ENCODE data around the gene S100A8.
"Not testable (repeated sequence)": the region's sequence is repeated elsewhere in the genome, so short reads cannot be mapped to it uniquely, and the experiment has no call there.

S100A8 gene

GRCh38 chr1:153430166-153430553 lies 39.3 kb upstream of the S100A8 start:
- Histone ChIP-seq H3K27ac (ENCODE audit: low read depth, low read length, severe bottlenecking) (no peak overlapping the region), H3K36me3 (ENCODE audit: control insufficient read depth, insufficient read depth, low read length) (no peaks in the 10 kb centered on the region), H3K4me3 (ENCODE audit: extremely low read depth, insufficient read depth, low read length, poor library complexity, severe bottlenecking) (no peak overlapping the region), H3K9me3 (ENCODE audit: control insufficient read depth, low read length) (no peaks in the 10 kb centered on the region), H3K4me1 (ENCODE audit: control insufficient read depth, insufficient read depth, low read length, poor library complexity, severe bottlenecking) (no peaks in the 10 kb centered on the region)
- WGBS, 2 experiments (ENCODE audit: insufficient coverage in 2 of 2) = 78 to 94% methylated on average over 2 of the region's 2 CpGs

GRCh38 chr1:153429266-153430165 lies 38.6 kb upstream of the S100A8 start:
- WGBS, 2 experiments (ENCODE audit: insufficient coverage in 2 of 2) = 85 to 93% methylated on average over 6 to 7 of the region's 7 CpGs
- Histone ChIP-seq H3K9me3 (ENCODE audit: control insufficient read depth, low read length) (no peaks in the 10 kb centered on the region), H3K4me3 (ENCODE audit: extremely low read depth, insufficient read depth, low read length, poor library complexity, severe bottlenecking) (no peak overlapping the region), H3K4me1 (ENCODE audit: control insufficient read depth, insufficient read depth, low read length, poor library complexity, severe bottlenecking) (no peaks in the 10 kb centered on the region), H3K36me3 (ENCODE audit: control insufficient read depth, insufficient read depth, low read length) (no peaks in the 10 kb centered on the region), H3K27ac (ENCODE audit: low read depth, low read length, severe bottlenecking) (no peak overlapping the region)

DNA sequence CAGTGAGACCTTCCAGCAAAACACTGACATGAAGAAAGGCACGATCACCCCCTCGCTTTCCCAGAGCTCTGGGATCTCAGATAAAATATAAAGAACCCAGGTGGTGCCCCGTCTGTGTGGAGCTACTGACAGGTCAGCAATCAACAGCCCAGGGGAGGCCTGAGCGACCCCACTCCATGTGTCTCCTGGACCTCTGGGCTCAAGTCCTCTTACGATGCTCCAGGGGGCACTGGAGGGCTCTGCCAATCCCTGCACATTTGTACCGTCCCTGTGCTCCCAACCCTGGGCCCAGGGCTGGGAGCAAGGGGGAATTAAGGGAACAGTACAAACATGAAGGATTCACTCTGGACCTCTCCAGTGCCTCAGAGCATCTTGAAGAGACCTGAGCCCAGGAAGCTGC lies 37.9 kb upstream of the S100A8 start:
- Histone ChIP-seq H3K4me1 (ENCODE audit: control insufficient read depth, insufficient read depth, low read length, poor library complexity, severe bottlenecking) (no peaks in the 10 kb centered on the region), H3K36me3 (ENCODE audit: control insufficient read depth, insufficient read depth, low read length) (no peaks in the 10 kb centered on the region), H3K27ac (ENCODE audit: low read depth, low read length, severe bottlenecking) (no peak overlapping the region), H3K9me3 (ENCODE audit: control insufficient read depth, low read length) (no peaks in the 10 kb centered on the region), H3K4me3 (ENCODE audit: extremely low read depth, insufficient read depth, low read length, poor library complexity, severe bottlenecking) (no peak overlapping the region)
- 56 to 70% methylated on average over 6 of the region's 6 CpGs for WGBS, 2 experiments (ENCODE audit: insufficient coverage in 2 of 2)

GRCh38 chr1:153428073-153428638 lies 37.3 kb upstream of the S100A8 start:
- H3K4me1 ChIP-seq (ENCODE audit: control insufficient read depth, insufficient read depth, low read length, poor library complexity, severe bottlenecking) = no peaks in the 10 kb centered on the region
- H3K4me3 ChIP-seq (ENCODE audit: extremely low read depth, insufficient read depth, low read length, poor library complexity, severe bottlenecking) = no peak overlapping the region
- H3K27ac ChIP-seq (ENCODE audit: low read depth, low read length, severe bottlenecking) = no peak overlapping the region
- no peaks in the 10 kb centered on the region for H3K36me3 ChIP-seq (ENCODE audit: control insufficient read depth, insufficient read depth, low read length)
- WGBS, 2 experiments (ENCODE audit: insufficient coverage in 2 of 2) = 82 to 86% methylated on average over 10 to 11 of the region's 12 CpGs
- no peaks in the 10 kb centered on the region for H3K9me3 ChIP-seq (ENCODE audit: control insufficient read depth, low read length)

- no peaks in the 10 kb centered on the region for H3K9me3 ChIP-seq (ENCODE audit: control insufficient read depth, low read length)
- no peaks in the 10 kb centered on the region for H3K36me3 ChIP-seq (ENCODE audit: control insufficient read depth, insufficient read depth, low read length)
- H3K27ac ChIP-seq (ENCODE audit: low read depth, low read length, severe bottlenecking) = no peak overlapping the region
- no peak overlapping the region for H3K4me3 ChIP-seq (ENCODE audit: extremely low read depth, insufficient read depth, low read length, poor library complexity, severe bottlenecking)
- H3K4me1 ChIP-seq (ENCODE audit: control insufficient read depth, insufficient read depth, low read length, poor library complexity, severe bottlenecking) = no peaks in the 10 kb centered on the region
- 64 to 71% methylated on average over 1 of the region's 1 CpG for WGBS, 2 experiments (ENCODE audit: insufficient coverage in 2 of 2)
These were observed 35.9 kb upstream of the S100A8 start for GRCh38 chr1:153426809-153427208.

- H3K27ac ChIP-seq (ENCODE audit: low read depth, low read length, severe bottlenecking) = no peak overlapping the region
- no peaks in the 10 kb centered on the region for H3K9me3 ChIP-seq (ENCODE audit: control insufficient read depth, low read length)
- no peaks in the 10 kb centered on the region for H3K4me1 ChIP-seq (ENCODE audit: control insufficient read depth, insufficient read depth, low read length, poor library complexity, severe bottlenecking)
- no peak overlapping the region for H3K4me3 ChIP-seq (ENCODE audit: extremely low read depth, insufficient read depth, low read length, poor library complexity, severe bottlenecking)
- no peaks in the 10 kb centered on the region for H3K36me3 ChIP-seq (ENCODE audit: control insufficient read depth, insufficient read depth, low read length)
- 0 to 6% methylated on average over 5 of the region's 6 CpGs for WGBS, 2 experiments (ENCODE audit: insufficient coverage in 2 of 2)
These were observed 31.7 kb upstream of the S100A8 start for GRCh38 chr1:153422450-153423068.

DNA sequence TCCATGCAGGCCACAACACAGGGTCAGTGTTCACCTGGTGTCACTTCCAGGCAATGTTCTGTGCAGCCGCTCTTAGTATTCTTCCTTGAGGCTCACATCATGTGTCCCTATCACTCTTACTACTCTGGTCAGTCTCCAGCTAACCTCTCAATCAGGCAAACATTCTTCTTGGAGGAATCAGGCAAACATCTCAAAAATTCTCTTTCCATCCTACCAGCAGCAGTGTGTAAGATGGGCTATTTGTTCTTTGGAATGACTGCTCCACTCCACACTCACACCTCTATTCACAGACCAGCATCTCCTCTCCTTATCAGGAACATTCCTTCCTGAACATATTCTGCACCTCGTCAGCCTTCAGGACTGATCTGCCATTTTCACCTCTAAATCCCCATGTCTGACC lies 29.4 kb upstream of the S100A8 start:
- Histone ChIP-seq H3K36me3 (ENCODE audit: control insufficient read depth, insufficient read depth, low read length) (no peaks in the 10 kb centered on the region), H3K4me3 (ENCODE audit: extremely low read depth, insufficient read depth, low read length, poor library complexity, severe bottlenecking) (no peak overlapping the region), H3K9me3 (ENCODE audit: control insufficient read depth, low read length) (no peaks in the 10 kb centered on the region), H3K27ac (ENCODE audit: low read depth, low read length, severe bottlenecking) (no peak overlapping the region), H3K4me1 (ENCODE audit: control insufficient read depth, insufficient read depth, low read length, poor library complexity, severe bottlenecking) (no peaks in the 10 kb centered on the region)
- 79 to 82% methylated on average over 2 of the region's 2 CpGs for WGBS, 2 experiments (ENCODE audit: insufficient coverage in 2 of 2)

DNA sequence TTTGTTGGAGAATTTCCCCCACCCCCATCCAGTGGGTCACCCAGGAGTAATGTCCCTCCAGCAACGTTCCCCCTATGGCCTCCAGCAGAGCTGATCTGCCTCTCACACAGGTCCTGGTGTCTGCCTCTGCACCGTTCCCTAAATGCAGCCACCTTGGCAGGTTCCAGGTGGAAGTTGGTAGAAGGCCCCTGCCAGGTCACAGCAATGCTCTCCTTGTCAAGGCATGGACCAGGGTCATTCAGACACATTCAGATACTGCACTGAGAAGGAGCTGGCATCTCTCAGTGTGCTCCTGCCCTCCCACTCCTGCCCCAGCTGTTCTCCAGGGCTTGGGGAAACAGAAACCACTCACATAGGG lies 28.5 kb upstream of the S100A8 start:
- H3K4me1 ChIP-seq (ENCODE audit: control insufficient read depth, insufficient read depth, low read length, poor library complexity, severe bottlenecking); H3K4me3 ChIP-seq (ENCODE audit: extremely low read depth, insufficient read depth, low read length, poor library complexity, severe bottlenecking); H3K27ac ChIP-seq (ENCODE audit: low read depth, low read length, severe bottlenecking); H3K9me3 ChIP-seq (ENCODE audit: control insufficient read depth, low read length); H3K36me3 ChIP-seq (ENCODE audit: control insufficient read depth, insufficient read depth, low read length): not testable (repeated sequence)
- 44 to 83% methylated on average over 1 to 2 of the region's 2 CpGs for WGBS, 2 experiments (ENCODE audit: insufficient coverage in 2 of 2)

GRCh38 chr1:153418758-153419435 lies 28.0 kb upstream of the S100A8 start:
- not testable (repeated sequence) for H3K9me3 ChIP-seq (ENCODE audit: control insufficient read depth, low read length); H3K36me3 ChIP-seq (ENCODE audit: control insufficient read depth, insufficient read depth, low read length); H3K4me1 ChIP-seq (ENCODE audit: control insufficient read depth, insufficient read depth, low read length, poor library complexity, severe bottlenecking); H3K27ac ChIP-seq (ENCODE audit: low read depth, low read length, severe bottlenecking); H3K4me3 ChIP-seq (ENCODE audit: extremely low read depth, insufficient read depth, low read length, poor library complexity, severe bottlenecking)
- WGBS, 2 experiments (ENCODE audit: insufficient coverage in 2 of 2) = 54 to 88% methylated on average over 2 to 5 of the region's 7 CpGs

- H3K36me3 ChIP-seq (ENCODE audit: control insufficient read depth, insufficient read depth, low read length) = no peaks in the 10 kb centered on the region
- no peak overlapping the region for H3K4me3 ChIP-seq (ENCODE audit: extremely low read depth, insufficient read depth, low read length, poor library complexity, severe bottlenecking)
- H3K27ac ChIP-seq (ENCODE audit: low read depth, low read length, severe bottlenecking) = no peak overlapping the region
- 85% methylated on average over 8 to 10 of the region's 12 CpGs for WGBS, 2 experiments (ENCODE audit: insufficient coverage in 2 of 2)
- H3K9me3 ChIP-seq (ENCODE audit: control insufficient read depth, low read length) = no peaks in the 10 kb centered on the region
- H3K4me1 ChIP-seq (ENCODE audit: control insufficient read depth, insufficient read depth, low read length, poor library complexity, severe bottlenecking) = no peaks in the 10 kb centered on the region
These were observed 26.4 kb upstream of the S100A8 start for GRCh38 chr1:153417136-153417888.

Measured in mesodermal cell (in vitro differentiated cells).